GM06990 (cell line): ENCODE results near the gene PRKAG3.

Experiments used
- DNase-seq: peaks from one replicate; pipeline ENCODE4 v3.0.0-alpha.2; 2011; ENCODE audit not compliant: insufficient read length; ENCODE audit errors: extremely low read depth
- H3K27me3 ChIP-seq: replicated peaks from 2 replicates; pipeline ENCODE4 v1.6.0; 2011; ENCODE audit warnings: low read length; ENCODE audit not compliant: control insufficient read depth, insufficient read depth
- H3K36me3 ChIP-seq: 2 replicates; pipeline ENCODE4 v1.5.1; 2011; ENCODE audit warnings: low read length; ENCODE audit not compliant: control insufficient read depth, insufficient read depth
- H3K4me3 ChIP-seq: replicated peaks from 2 replicates; pipeline ENCODE4 v1.5.1; 2011; ENCODE audit warnings: low read depth, mild to moderate bottlenecking, control low read depth, low read length
- CTCF ChIP-seq: IDR thresholded peaks from 2 replicates; pipeline ENCODE4 v1.5.1; 2011; ENCODE audit warnings: low read length, control low read depth, mild to moderate bottlenecking, inconsistent platforms; ENCODE audit not compliant: insufficient read depth, poor library complexity, severe bottlenecking

Gene PRKAG3

GRCh38 chr2:218820746-218821369, 10.7 kb downstream of the PRKAG3 start:
- no peaks in the 10 kb centered on the region for H3K27me3 ChIP-seq

DNA sequence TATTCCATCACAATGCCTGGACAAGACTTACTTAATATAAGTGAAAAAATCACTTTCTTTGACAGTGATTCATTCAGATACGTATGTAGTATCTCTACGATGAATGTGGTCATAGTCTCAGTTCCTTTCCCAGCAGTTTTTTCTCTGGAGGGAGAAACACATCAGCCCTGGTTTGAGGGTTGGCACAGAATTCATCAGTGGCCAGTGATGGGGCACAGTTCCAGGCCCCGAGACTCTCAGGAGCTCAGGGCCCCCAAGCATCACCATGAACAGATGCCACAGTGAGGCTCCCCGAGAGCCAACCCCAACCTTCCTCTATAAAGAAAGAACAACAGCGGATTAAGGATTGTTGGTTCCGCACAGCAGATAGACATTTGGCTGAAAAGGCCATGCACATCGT, 12.5 kb downstream of the PRKAG3 start:
- H3K36me3 ChIP-seq: no peaks in the 10 kb centered on the region
- no peak for DNase-seq
- no peak for TF ChIP-seq CTCF

More at GRCh38 chr2:218820746-218821369, 10.7 kb downstream of the PRKAG3 start:
- H3K4me3 ChIP-seq: no peak overlapping the region
- H3K36me3 ChIP-seq: no peaks in the 10 kb centered on the region
- DNase-seq: no peak
- no peak for TF ChIP-seq CTCF

GRCh38 chr2:218816561-218817011, 15.0 kb downstream of the PRKAG3 start:
- H3K36me3 ChIP-seq: no peaks in the 10 kb centered on the region
- no peaks in the 10 kb centered on the region; the same call in 1 of the 2 replicates for H3K27me3 ChIP-seq
- DNase-seq: no peak
- H3K4me3 ChIP-seq: no peak overlapping the region
- no peak for TF ChIP-seq CTCF

More for the DNA sequence above, 12.5 kb downstream of the PRKAG3 start:
- no peak overlapping the region for H3K4me3 ChIP-seq
- no peaks in the 10 kb centered on the region for H3K27me3 ChIP-seq

- H3K4me3 ChIP-seq: no peak overlapping the region
- no peak for DNase-seq
Observed at GRCh38 chr2:218815649-218816048, 16.0 kb downstream of the PRKAG3 start.

GRCh38 chr2:218815244-218815637, 16.4 kb downstream of the PRKAG3 start:
- Histone ChIP-seq H3K27me3 (no peaks in the 10 kb centered on the region; the same call in 1 of the 2 replicates), H3K36me3 (no peaks in the 10 kb centered on the region), H3K4me3 (no peak overlapping the region)
- no peak for TF ChIP-seq CTCF
- DNase-seq: no peak

More at GRCh38 chr2:218815649-218816048, 16.0 kb downstream of the PRKAG3 start:
- H3K36me3 ChIP-seq: no peaks in the 10 kb centered on the region
- no peak for TF ChIP-seq CTCF
- H3K27me3 ChIP-seq: no peaks in the 10 kb centered on the region; the same call in 1 of the 2 replicates
